ENCODE data around the gene CLDN6. TPM values are rescaled to one million over a fixed set of nuclear protein-coding genes. Genes with fewer than 3 reads are reported as not detected.

Gene CLDN6
- total RNA-seq, 2 experiments from 2014 or later, result not detected

DNA sequence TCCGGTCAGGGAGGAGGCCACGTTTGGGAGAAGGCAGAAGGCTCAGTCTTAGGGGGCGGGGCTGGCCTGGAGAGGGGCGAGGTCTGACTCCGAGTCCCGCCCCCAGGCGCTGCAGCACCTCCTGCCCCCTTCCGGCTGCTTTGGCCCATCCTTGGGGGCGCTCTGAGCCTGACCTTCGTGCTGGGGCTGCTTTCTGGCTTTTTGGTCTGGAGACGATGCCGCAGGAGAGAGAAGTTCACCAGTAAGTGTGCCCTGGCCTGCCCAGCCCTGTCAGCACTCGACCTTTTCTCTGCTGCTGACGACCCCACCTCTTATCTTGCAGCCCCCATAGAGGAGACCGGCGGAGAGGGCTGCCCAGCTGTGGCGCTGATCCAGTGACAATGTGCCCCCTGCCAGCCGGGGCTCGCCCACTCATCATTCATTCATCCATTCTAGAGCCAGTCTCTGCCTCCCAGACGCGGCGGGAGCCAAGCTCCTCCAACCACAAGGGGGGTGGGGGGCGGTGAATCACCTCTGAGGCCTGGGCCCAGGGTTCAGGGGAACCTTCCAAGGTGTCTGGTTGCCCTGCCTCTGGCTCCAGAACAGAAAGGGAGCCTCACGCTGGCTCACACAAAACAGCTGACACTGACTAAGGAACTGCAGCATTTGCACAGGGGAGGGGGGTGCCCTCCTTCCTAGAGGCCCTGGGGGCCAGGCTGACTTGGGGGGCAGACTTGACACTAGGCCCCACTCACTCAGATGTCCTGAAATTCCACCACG, 3.6 kb upstream of the CLDN6 start:
- Histone ChIP-seq H3K9me2 (ENCODE audit: insufficient read depth, low read length) (no peaks in the 10 kb centered on the region), H3K36me3 (ENCODE audit: insufficient read depth, low read length) (peaks cover 5% of the 10 kb centered on the region; the same call in 1 of the 2 replicates), H4K20me1 (ENCODE audit: insufficient read depth, low read length) (no peaks in the 10 kb centered on the region), H3K4me2 (ENCODE audit: low read length) (peak overlapping the region; percentile 86), H3K79me2 (ENCODE audit: insufficient read depth, low read depth, low read length) (no peaks in the 10 kb centered on the region), H3K27ac (ENCODE audit: low read depth, low read length, poor library complexity, severe bottlenecking) (peak overlapping the region; percentile 12), H3K4me1 (ENCODE audit: insufficient read depth, low read length, poor library complexity, severe bottlenecking) (peaks cover 39% of the 10 kb centered on the region), H3K4me3 (ENCODE audit: low read depth, low read length, poor library complexity, severe bottlenecking) (peak overlapping the region; percentile 68), H2AFZ (ENCODE audit: low read length) (no peak overlapping the region), H3K9me3 (ENCODE audit: low read length) (no peaks in the 10 kb centered on the region)
- CTCF ChIA-PET (ENCODE audit: unreplicated experiment), result interaction anchor here (0.6 kb wide), 1 partner anchor 634 kb away, joined by 3 read pairs; no protein-coding TSS in a partner anchor
- TF ChIP-seq EZH2phosphoT487 (IDR thresholded peaks at IDR 0.05; ENCODE audit: borderline replicate concordance, low read depth, low read length) (no peak), CTCF (conservative IDR thresholded peaks at IDR 0.05; ENCODE audit: low read length) (peak; percentile 66)
- intact Hi-C loops (cut with micrococcal nuclease; ENCODE audit: unreplicated experiment), result loop anchor here (2.0 kb wide), 1 partner anchor 19 kb away; no protein-coding TSS in a partner anchor
- POLR2A ChIA-PET, result interaction anchor here (1.7 kb wide), 1 partner anchor 14 kb away, joined by 7 read pairs; no protein-coding TSS in a partner anchor
- peak; percentile 80 for DNase-seq (ENCODE audit: low spot score)
- no TSS peak for BruUV-seq (replicated peaks)

DNA sequence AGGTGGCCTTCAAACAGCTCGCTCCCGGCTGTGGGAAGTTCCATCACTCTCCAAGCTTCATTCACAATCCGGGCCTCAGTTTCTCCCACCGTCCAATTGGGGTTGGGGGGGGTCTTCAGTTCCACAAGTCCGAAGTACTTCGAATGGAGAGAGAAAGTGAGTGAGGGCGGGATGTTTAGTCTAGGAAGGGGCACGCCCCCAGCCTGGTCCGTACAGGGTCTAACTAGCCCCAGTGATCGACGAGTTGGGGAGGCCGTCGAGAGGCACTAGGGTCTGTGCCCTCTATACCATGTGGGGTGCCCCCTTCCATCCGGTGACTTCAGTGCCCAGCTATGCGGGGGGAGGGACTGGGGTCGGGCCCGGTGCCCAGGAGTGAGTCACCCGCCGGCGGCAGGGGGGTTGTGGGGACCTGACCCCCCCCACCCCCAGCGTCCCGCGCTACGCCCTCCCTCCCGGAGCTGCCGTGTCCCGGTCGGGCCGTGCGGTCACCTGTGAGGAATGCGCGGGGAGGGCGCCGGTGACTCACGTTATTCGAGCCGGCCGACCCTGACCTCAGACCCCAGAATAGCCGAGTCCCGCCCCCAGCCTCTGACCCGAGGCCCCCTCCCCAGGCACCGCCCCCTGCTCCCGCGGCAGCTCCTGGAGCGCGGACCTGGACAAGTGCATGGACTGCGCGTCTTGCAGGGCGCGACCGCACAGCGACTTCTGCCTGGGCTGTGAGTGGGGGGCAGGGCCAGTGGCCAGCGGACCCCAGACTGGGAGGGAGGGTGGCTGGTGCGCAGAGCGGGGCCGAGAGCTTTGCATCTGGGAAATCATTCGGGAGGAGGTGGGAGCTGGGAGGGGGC, 2.8 kb upstream of the CLDN6 start:
- CTCF ChIA-PET (ENCODE audit: unreplicated experiment), result interaction anchor here (0.6 kb wide), 2 partner anchors 105 to 633 kb away, joined by 3 read pairs; no protein-coding TSS in a partner anchor
- no TSS peak for BruUV-seq (replicated peaks)
- no peaks in the 10 kb centered on the region for H3K79me2 ChIP-seq (ENCODE audit: insufficient read depth, low read depth, low read length)
- DNase-seq (ENCODE audit: low spot score), result peak; percentile 44
- peak overlapping the region; percentile 86 for H3K4me2 ChIP-seq (ENCODE audit: low read length)
- H3K4me1 ChIP-seq (ENCODE audit: insufficient read depth, low read length, poor library complexity, severe bottlenecking), result peaks cover 39% of the 10 kb centered on the region
- H3K4me3 ChIP-seq (ENCODE audit: low read depth, low read length, poor library complexity, severe bottlenecking), result peak overlapping the region; percentile 68
- intact Hi-C loops (cut with micrococcal nuclease; ENCODE audit: unreplicated experiment), result loop anchor here (2.0 kb wide), 1 partner anchor 18 kb away; no protein-coding TSS in a partner anchor
- H3K9me2 ChIP-seq (ENCODE audit: insufficient read depth, low read length), result no peaks in the 10 kb centered on the region
- POLR2A ChIA-PET, result interaction anchor here (0.7 to 1.7 kb wide), 3 partner anchors 10 to 101 kb away, joined by 3 to 7 read pairs (median 3); no protein-coding TSS in a partner anchor
- no peaks in the 10 kb centered on the region for H3K9me3 ChIP-seq (ENCODE audit: low read length)
- TF ChIP-seq CTCF (conservative IDR thresholded peaks at IDR 0.05; ENCODE audit: low read length), result no peak; the same call in 1 of the 2 replicates
- TF ChIP-seq EZH2phosphoT487 (IDR thresholded peaks at IDR 0.05; ENCODE audit: borderline replicate concordance, low read depth, low read length), result no peak
- no peaks in the 10 kb centered on the region for H4K20me1 ChIP-seq (ENCODE audit: insufficient read depth, low read length)
- no peak overlapping the region for H3K27ac ChIP-seq (ENCODE audit: low read depth, low read length, poor library complexity, severe bottlenecking)
- H3K36me3 ChIP-seq (ENCODE audit: insufficient read depth, low read length), result no peaks in the 10 kb centered on the region
- peak overlapping the region; percentile 30; the same call in 1 of the 2 replicates for H2AFZ ChIP-seq (ENCODE audit: low read length)
